ENCODE measurements around the gene BCAR3. TPM values are rescaled to one million over a fixed set of nuclear protein-coding genes. Genes with fewer than 3 reads are reported as not detected.
A peak's percentile ranks its signal among the peaks of the same experiment; 100 is the strongest.

BCAR3 gene
- total and polyA plus RNA-seq, 4 donors, result 8.4 to 24.1 (median 16.0) TPM

- no peaks in the 10 kb centered on the region for H3K4me1 ChIP-seq (ENCODE audit: control insufficient read depth in 1 of 2, insufficient read depth in 2 of 2, low read length in 2 of 2)
- H3K4me3 ChIP-seq (ENCODE audit: low read length in 2 of 2), result no peak overlapping the region
- ATAC-seq (ENCODE audit: low FRiP score) (no peak), DNase-seq (no peak)
- no peaks in the 10 kb centered on the region for H3K9me3 ChIP-seq (ENCODE audit: control insufficient read depth, low read length)
- 55 to 81% methylated on average over 1 of the region's 1 CpG for WGBS, 2 donors
- no peaks in the 10 kb centered on the region for H3K27me3 ChIP-seq (ENCODE audit: control insufficient read depth in 1 of 2, insufficient read depth in 2 of 2, low read length in 1 of 2)
- peaks cover 3 to 19% of the 10 kb centered on the region in 2 donors for H3K36me3 ChIP-seq (ENCODE audit: control insufficient read depth in 1 of 2, insufficient read depth in 2 of 2, low read length in 1 of 2)
- intact Hi-C loops (cut with DNase I), result no loop called here
- no peak overlapping the region for H3K27ac ChIP-seq (ENCODE audit: low read depth in 1 of 2, low read length in 2 of 2)
These were observed 107.6 kb downstream of the BCAR3 start for GRCh38 chr1:93573940-93574469.

GRCh38 chr1:93571623-93572310 is 109.9 kb downstream of the BCAR3 start:
- intact Hi-C loops (cut with DNase I), result no loop called here
- no peaks in the 10 kb centered on the region for H3K4me1 ChIP-seq (ENCODE audit: control insufficient read depth in 1 of 2, insufficient read depth in 2 of 2, low read length in 2 of 2)
- no peak overlapping the region for H3K27ac ChIP-seq (ENCODE audit: low read depth in 1 of 2, low read length in 2 of 2)
- H3K36me3 ChIP-seq (ENCODE audit: control insufficient read depth in 1 of 2, insufficient read depth in 2 of 2, low read length in 1 of 2), result peaks cover 3 to 21% of the 10 kb centered on the region in 2 donors
- DNase-seq (no peak), ATAC-seq (ENCODE audit: low FRiP score) (peak; percentile 30)
- H3K27me3 ChIP-seq (ENCODE audit: control insufficient read depth in 1 of 2, insufficient read depth in 2 of 2, low read length in 1 of 2), result no peaks in the 10 kb centered on the region
- no peak overlapping the region for H3K4me3 ChIP-seq (ENCODE audit: low read length in 2 of 2)
- 88 to 93% methylated on average over 12 of the region's 12 CpGs for WGBS, 2 donors
- no peaks in the 10 kb centered on the region for H3K9me3 ChIP-seq (ENCODE audit: control insufficient read depth, low read length)

GRCh38 chr1:93569489-93569888 is 112.1 kb downstream of the BCAR3 start:
- intact Hi-C loops (cut with DNase I), result no loop called here
- peaks cover 0 to 3% of the 10 kb centered on the region in 2 donors for H3K4me1 ChIP-seq (ENCODE audit: control insufficient read depth in 1 of 2, insufficient read depth in 2 of 2, low read length in 2 of 2)
- H3K4me3 ChIP-seq (ENCODE audit: low read length in 2 of 2), result no peak overlapping the region
- DNase-seq (no peak), ATAC-seq (ENCODE audit: low FRiP score) (no peak)
- H3K27me3 ChIP-seq (ENCODE audit: control insufficient read depth in 1 of 2, insufficient read depth in 2 of 2, low read length in 1 of 2), result no peaks in the 10 kb centered on the region
- WGBS, 2 donors, result 92 to 97% methylated on average over 2 of the region's 2 CpGs
- no peak overlapping the region for H3K27ac ChIP-seq (ENCODE audit: low read depth in 1 of 2, low read length in 2 of 2)
- H3K36me3 ChIP-seq (ENCODE audit: control insufficient read depth in 1 of 2, insufficient read depth in 2 of 2, low read length in 1 of 2), result peaks cover 0 to 16% of the 10 kb centered on the region in 2 donors
- H3K9me3 ChIP-seq (ENCODE audit: control insufficient read depth, low read length), result no peaks in the 10 kb centered on the region

- H3K4me1 ChIP-seq (ENCODE audit: control insufficient read depth in 1 of 2, insufficient read depth in 2 of 2, low read length in 2 of 2), result peaks cover 0 to 3% of the 10 kb centered on the region in 2 donors
- WGBS, 2 donors, result 80 to 84% methylated on average over 15 of the region's 15 CpGs
- H3K36me3 ChIP-seq (ENCODE audit: control insufficient read depth in 1 of 2, insufficient read depth in 2 of 2, low read length in 1 of 2), result peaks cover 0 to 13% of the 10 kb centered on the region in 2 donors
- no peaks in the 10 kb centered on the region for H3K27me3 ChIP-seq (ENCODE audit: control insufficient read depth in 1 of 2, insufficient read depth in 2 of 2, low read length in 1 of 2)
- DNase-seq (no peak), ATAC-seq (ENCODE audit: low FRiP score) (no peak)
- H3K4me3 ChIP-seq (ENCODE audit: low read length in 2 of 2), result no peak overlapping the region
- intact Hi-C loops (cut with DNase I), result no loop called here
- no peak overlapping the region for H3K27ac ChIP-seq (ENCODE audit: low read depth in 1 of 2, low read length in 2 of 2)
- no peaks in the 10 kb centered on the region for H3K9me3 ChIP-seq (ENCODE audit: control insufficient read depth, low read length)
These were observed 114.2 kb downstream of the BCAR3 start for GRCh38 chr1:93567255-93567918.

- 77 to 80% methylated on average over 10 of the region's 10 CpGs for WGBS, 2 donors
- no peak overlapping the region for H3K4me3 ChIP-seq (ENCODE audit: low read length in 2 of 2)
- peaks cover 0 to 3% of the 10 kb centered on the region in 2 donors for H3K4me1 ChIP-seq (ENCODE audit: control insufficient read depth in 1 of 2, insufficient read depth in 2 of 2, low read length in 2 of 2)
- H3K27me3 ChIP-seq (ENCODE audit: control insufficient read depth in 1 of 2, insufficient read depth in 2 of 2, low read length in 1 of 2), result no peaks in the 10 kb centered on the region
- H3K27ac ChIP-seq (ENCODE audit: low read depth in 1 of 2, low read length in 2 of 2), result peak overlapping the region in 1 of 2 donors; percentile 52
- peaks cover 0 to 13% of the 10 kb centered on the region in 2 donors for H3K36me3 ChIP-seq (ENCODE audit: control insufficient read depth in 1 of 2, insufficient read depth in 2 of 2, low read length in 1 of 2)
- intact Hi-C loops (cut with DNase I), result no loop called here
- H3K9me3 ChIP-seq (ENCODE audit: control insufficient read depth, low read length), result no peaks in the 10 kb centered on the region
- DNase-seq (no peak), ATAC-seq (ENCODE audit: low FRiP score) (no peak)
These were observed 115.4 kb downstream of the BCAR3 start for GRCh38 chr1:93566227-93566626.

GRCh38 chr1:93565496-93566206 is 116.0 kb downstream of the BCAR3 start:
- no peak for ATAC-seq (ENCODE audit: low FRiP score)
- H3K4me1 ChIP-seq (ENCODE audit: control insufficient read depth in 1 of 2, insufficient read depth in 2 of 2, low read length in 2 of 2), result peaks cover 0 to 3% of the 10 kb centered on the region in 2 donors
- peaks cover 0 to 13% of the 10 kb centered on the region in 2 donors for H3K36me3 ChIP-seq (ENCODE audit: control insufficient read depth in 1 of 2, insufficient read depth in 2 of 2, low read length in 1 of 2)
- intact Hi-C loops (cut with DNase I), result no loop called here
- no peak overlapping the region for H3K4me3 ChIP-seq (ENCODE audit: low read length in 2 of 2)
- peak overlapping the region in 1 of 2 donors; percentile 84 for H3K27ac ChIP-seq (ENCODE audit: low read depth in 1 of 2, low read length in 2 of 2)
- no peaks in the 10 kb centered on the region for H3K27me3 ChIP-seq (ENCODE audit: control insufficient read depth in 1 of 2, insufficient read depth in 2 of 2, low read length in 1 of 2)
- no peaks in the 10 kb centered on the region for H3K9me3 ChIP-seq (ENCODE audit: control insufficient read depth, low read length)
- 23 to 29% methylated on average over 4 of the region's 4 CpGs for WGBS, 2 donors
- no peak for DNase-seq

GRCh38 chr1:93559695-93560094 is 121.9 kb downstream of the BCAR3 start:
- Histone ChIP-seq H3K9me3 (ENCODE audit: control insufficient read depth, low read length) (no peaks in the 10 kb centered on the region), H3K27ac (ENCODE audit: low read depth in 1 of 2, low read length in 2 of 2) (no peak overlapping the region), H3K27me3 (ENCODE audit: control insufficient read depth in 1 of 2, insufficient read depth in 2 of 2, low read length in 1 of 2) (no peaks in the 10 kb centered on the region), H3K4me3 (ENCODE audit: low read length in 2 of 2) (no peak overlapping the region), H3K4me1 (ENCODE audit: control insufficient read depth in 1 of 2, insufficient read depth in 2 of 2, low read length in 2 of 2) (no peaks in the 10 kb centered on the region), H3K36me3 (ENCODE audit: control insufficient read depth in 1 of 2, insufficient read depth in 2 of 2, low read length in 1 of 2) (peaks cover 0 to 3% of the 10 kb centered on the region in 2 donors)
- intact Hi-C loops (cut with DNase I), result no loop called here
- ATAC-seq (ENCODE audit: low FRiP score), result no peak
- DNase-seq, result no peak

GRCh38 chr1:93559045-93559444 is 122.6 kb downstream of the BCAR3 start:
- Histone ChIP-seq H3K4me1 (ENCODE audit: control insufficient read depth in 1 of 2, insufficient read depth in 2 of 2, low read length in 2 of 2) (no peaks in the 10 kb centered on the region), H3K36me3 (ENCODE audit: control insufficient read depth in 1 of 2, insufficient read depth in 2 of 2, low read length in 1 of 2) (peaks cover 0 to 3% of the 10 kb centered on the region in 2 donors), H3K27me3 (ENCODE audit: control insufficient read depth in 1 of 2, insufficient read depth in 2 of 2, low read length in 1 of 2) (no peaks in the 10 kb centered on the region), H3K4me3 (ENCODE audit: low read length in 2 of 2) (no peak overlapping the region), H3K27ac (ENCODE audit: low read depth in 1 of 2, low read length in 2 of 2) (no peak overlapping the region), H3K9me3 (ENCODE audit: control insufficient read depth, low read length) (no peaks in the 10 kb centered on the region)
- WGBS, 2 donors, result 85 to 86% methylated on average over 2 of the region's 2 CpGs
- no peak for ATAC-seq (ENCODE audit: low FRiP score)
- no peak for DNase-seq
- intact Hi-C loops (cut with DNase I), result no loop called here
